Measurements from ENCODE around the gene SEMA3E.

DNA sequence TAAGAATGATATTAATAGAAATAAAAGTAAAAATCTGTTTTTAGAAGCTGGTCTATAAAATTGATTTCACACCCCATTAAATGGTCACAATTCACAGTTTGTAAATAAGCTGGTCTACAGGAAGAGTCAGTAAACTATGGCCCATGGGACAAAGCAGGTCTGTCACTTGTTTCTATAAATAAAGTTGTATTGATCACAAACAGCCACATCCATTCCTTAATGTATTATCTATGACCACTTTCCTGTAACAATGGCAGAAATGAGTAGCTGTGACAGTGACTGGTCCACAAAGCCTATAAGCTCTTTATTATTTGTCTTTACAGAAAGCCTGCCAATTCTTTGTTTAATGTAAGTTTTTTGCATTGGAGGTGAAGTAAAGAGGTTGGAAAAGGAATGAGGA lies 114.5 kb downstream of the SEMA3E start:
- TF ChIP-seq POLR2A (IDR thresholded peaks at IDR 0.05) (no peak), CTCF (IDR thresholded peaks at IDR 0.05) (no peak), POLR2AphosphoS5 (IDR thresholded peaks at IDR 0.05) (no peak)
